Mammary epithelial cell (primary cell): ENCODE measurements around the gene CSRNP3.

ENCODE experiments used
- EZH2 ChIP-seq: IDR thresholded peaks from 2 replicates; pipeline ENCODE4 v1.6.1; 2012; ENCODE audit warnings: low read length, inconsistent platforms, borderline replicate concordance
- TF ChIP-seq, protein P1 (sequence below), 2 donors: IDR thresholded peaks in 1 of 2; conservative IDR thresholded peaks in 1 of 2; 2 replicates each; pipeline ENCODE4 v1.5.1; 2011 to 2012; ENCODE audit warnings: inconsistent platforms in 2 of 2, low read length in 2 of 2, mild to moderate bottlenecking in 2 of 2, control low read depth in 1 of 2, low read depth in 1 of 2; ENCODE audit not compliant: insufficient read depth in 1 of 2; ENCODE audit errors: extremely low read depth in 1 of 2

DNA sequence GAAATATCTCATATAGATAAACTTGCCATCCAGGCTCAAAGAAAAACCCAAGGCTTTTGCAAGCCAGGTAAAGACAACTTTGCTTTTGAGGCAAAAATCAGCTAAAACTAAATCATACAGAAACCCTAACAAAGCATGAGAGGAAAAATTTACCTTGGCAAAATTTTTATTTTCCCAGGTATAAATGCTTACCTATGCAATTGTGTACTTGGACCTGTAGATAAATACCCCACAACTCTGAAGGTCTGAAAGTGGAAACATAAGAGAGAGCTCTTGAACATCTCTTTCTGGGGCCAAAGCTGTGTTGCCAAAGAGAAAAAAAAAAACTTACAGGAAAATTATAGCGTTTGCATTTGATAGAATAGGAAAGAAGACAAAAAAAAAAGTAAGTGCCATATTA is 14.6 kb upstream of the CSRNP3 start:
- TF ChIP-seq, protein P1, sequence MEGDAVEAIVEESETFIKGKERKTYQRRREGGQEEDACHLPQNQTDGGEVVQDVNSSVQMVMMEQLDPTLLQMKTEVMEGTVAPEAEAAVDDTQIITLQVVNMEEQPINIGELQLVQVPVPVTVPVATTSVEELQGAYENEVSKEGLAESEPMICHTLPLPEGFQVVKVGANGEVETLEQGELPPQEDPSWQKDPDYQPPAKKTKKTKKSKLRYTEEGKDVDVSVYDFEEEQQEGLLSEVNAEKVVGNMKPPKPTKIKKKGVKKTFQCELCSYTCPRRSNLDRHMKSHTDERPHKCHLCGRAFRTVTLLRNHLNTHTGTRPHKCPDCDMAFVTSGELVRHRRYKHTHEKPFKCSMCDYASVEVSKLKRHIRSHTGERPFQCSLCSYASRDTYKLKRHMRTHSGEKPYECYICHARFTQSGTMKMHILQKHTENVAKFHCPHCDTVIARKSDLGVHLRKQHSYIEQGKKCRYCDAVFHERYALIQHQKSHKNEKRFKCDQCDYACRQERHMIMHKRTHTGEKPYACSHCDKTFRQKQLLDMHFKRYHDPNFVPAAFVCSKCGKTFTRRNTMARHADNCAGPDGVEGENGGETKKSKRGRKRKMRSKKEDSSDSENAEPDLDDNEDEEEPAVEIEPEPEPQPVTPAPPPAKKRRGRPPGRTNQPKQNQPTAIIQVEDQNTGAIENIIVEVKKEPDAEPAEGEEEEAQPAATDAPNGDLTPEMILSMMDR (conservative IDR thresholded peaks at IDR 0.05 in 1 of 2, IDR thresholded peaks at IDR 0.05 in 1 of 2; ENCODE audit: extremely low read depth in 1 of 2, insufficient read depth in 1 of 2, low read depth in 1 of 2, low read length in 2 of 2): no peak
- no peak for TF ChIP-seq EZH2
